HepG2 (cell line): ENCODE data around the gene SDC4. TPM values are rescaled to one million over a fixed set of nuclear protein-coding genes. Genes with fewer than 3 reads are reported as not detected.

Experiments
- ADNP ChIP-seq: sonication (generic); formaldehyde crosslinking; IDR thresholded peaks from 2 replicates; pipeline ENCODE4 v1.4.0; 2020; ENCODE audit warnings: missing genetic modification reagents
- GATAD2A ChIP-seq: IDR thresholded peaks from 2 replicates; pipeline ENCODE4 v1.6.1; 2016
- KLF13 ChIP-seq: sonication (generic); formaldehyde crosslinking; IDR thresholded peaks from 2 replicates; pipeline ENCODE4 v1.4.0; 2020; ENCODE audit warnings: mild to moderate bottlenecking, missing genetic modification reagents
- LCORL ChIP-seq, 2 experiments: fragments of 450-650 bp in 1 of 2; sonication (generic) in 1 of 2; formaldehyde crosslinking in 1 of 2; IDR thresholded peaks; 2 replicates each; pipeline versions ENCODE4 v1.5.0 to v1.6.1; 2017 to 2020; ENCODE audit warnings: antibody characterized with exemption in 1 of 2, missing genetic modification reagents in 1 of 2
- MAF1 ChIP-seq: sonication (generic); formaldehyde crosslinking; IDR thresholded peaks from 2 replicates; pipeline ENCODE4 v1.5.0; 2020; ENCODE audit warnings: missing genetic modification reagents, borderline replicate concordance
- MAFK ChIP-seq, 2 experiments: IDR thresholded peaks in 1 of 2; conservative IDR thresholded peaks in 1 of 2; 2 replicates each; pipeline ENCODE4 v1.6.1; 2011; ENCODE audit warnings: improper control_type of control experiment in 2 of 2, low read length in 2 of 2
- MEIS2 ChIP-seq: sonication (generic); formaldehyde crosslinking; IDR thresholded peaks from 2 replicates; pipeline ENCODE4 v1.9.0; 2021; ENCODE audit warnings: mild to moderate bottlenecking, missing genetic modification reagents
- NAIF1 ChIP-seq: sonication (generic); formaldehyde crosslinking; IDR thresholded peaks from 2 replicates; pipeline ENCODE4 v1.5.0; 2020; ENCODE audit warnings: mild to moderate bottlenecking, missing genetic modification reagents, borderline replicate concordance
- NRL ChIP-seq: sonication (generic); formaldehyde crosslinking; IDR thresholded peaks from 2 replicates; pipeline ENCODE4 v1.5.0; 2020; ENCODE audit warnings: missing genetic modification reagents, mild to moderate bottlenecking, moderate library complexity, borderline replicate concordance
- POLR2G ChIP-seq: fragments of 200-400 bp; formaldehyde crosslinking; IDR thresholded peaks from 2 replicates; pipeline ENCODE4 v1.6.1; 2018; ENCODE audit warnings: mild to moderate bottlenecking, low read depth, low read length, moderate library complexity
- SAP130 ChIP-seq: IDR thresholded peaks from 2 replicates; pipeline ENCODE4 v1.6.1; 2016; ENCODE audit warnings: low read depth
- TBX3 ChIP-seq: fragments of 450-650 bp; IDR thresholded peaks from 2 replicates; pipeline ENCODE4 v1.6.1; 2017; ENCODE audit warnings: antibody characterized with exemption, mild to moderate bottlenecking, inconsistent platforms, borderline replicate concordance
- ZNF329 ChIP-seq: sonication (generic); formaldehyde crosslinking; IDR thresholded peaks from 2 replicates; pipeline ENCODE4 v1.9.0; 2021; ENCODE audit warnings: low read depth, mild to moderate bottlenecking, missing genetic modification reagents
- ZNF430 ChIP-seq: sonication (generic); formaldehyde crosslinking; IDR thresholded peaks from 2 replicates; pipeline ENCODE4 v1.9.0; 2021; ENCODE audit warnings: mild to moderate bottlenecking, missing genetic modification reagents
- ZNF441 ChIP-seq: sonication (generic); formaldehyde crosslinking; IDR thresholded peaks from 2 replicates; pipeline ENCODE4 v1.7.0; 2021; ENCODE audit warnings: missing genetic modification reagents, borderline replicate concordance
- ZNF543 ChIP-seq: sonication (generic); formaldehyde crosslinking; IDR thresholded peaks from 2 replicates; pipeline ENCODE4 v1.4.0; 2020; ENCODE audit warnings: mild to moderate bottlenecking, missing genetic modification reagents
- ZNF558 ChIP-seq: sonication (generic); formaldehyde crosslinking; IDR thresholded peaks from 2 replicates; pipeline ENCODE4 v1.9.0; 2022; ENCODE audit warnings: mild to moderate bottlenecking, missing genetic modification reagents, borderline replicate concordance
- ZNF563 ChIP-seq: sonication (generic); formaldehyde crosslinking; IDR thresholded peaks from 2 replicates; pipeline ENCODE4 v1.8.0; 2022; ENCODE audit warnings: mild to moderate bottlenecking, moderate library complexity, missing genetic modification reagents
- ZNF629 ChIP-seq: sonication (generic); formaldehyde crosslinking; conservative IDR thresholded peaks from 2 replicates; pipeline ENCODE4 v1.5.0; 2020; ENCODE audit warnings: missing genetic modification reagents
- ZNF883 ChIP-seq: sonication (generic); formaldehyde crosslinking; IDR thresholded peaks from 2 replicates; pipeline ENCODE4 v1.5.1; 2020; ENCODE audit warnings: mild to moderate bottlenecking, missing genetic modification reagents; ENCODE audit errors: not compliant biosample characterization
- polyA plus RNA-seq, 8 experiments: library from polyadenylated mRNA; depleted of rRNA in 3 of 8; stranded (reverse) in 7 of 8; unstranded in 1 of 8; fragments of >200 nt; fragmentation: Illumina TruSeq in 4 of 8; extraction: Trizol in 4 of 8; gene quantifications; 2 replicates each; pipeline versions ENCODE4 v1.2.1 to v1.2.3, GENCODE V29; 2011 to 2016; ENCODE audit warnings: low read depth in 4 of 8, missing spikeins in 1 of 8, mixed read lengths in 1 of 8; ENCODE audit not compliant: insufficient read depth in 1 of 8
- total RNA-seq, 5 experiments: library from RNA; depleted of rRNA; stranded (reverse); fragments of >200 nt; fragmentation: Illumina TruSeq; extraction: Trizol; gene quantifications; 2 replicates each; pipeline ENCODE4 v1.2.3, GENCODE V29; 2016; ENCODE audit warnings: low read depth in 1 of 5
- TF ChIP-seq, protein P1 (sequence below): sonication (generic); formaldehyde crosslinking; IDR thresholded peaks from 2 replicates; pipeline ENCODE4 v1.4.0; 2020; ENCODE audit warnings: mild to moderate bottlenecking, missing genetic modification reagents
- TF ChIP-seq, protein P2 (sequence below): sonication (generic); formaldehyde crosslinking; IDR thresholded peaks from 2 replicates; pipeline ENCODE4 v1.4.0; 2020; ENCODE audit warnings: mild to moderate bottlenecking, missing genetic modification reagents
- TF ChIP-seq, protein P3 (sequence below): sonication (generic); formaldehyde crosslinking; IDR thresholded peaks from 2 replicates; pipeline ENCODE4 v1.4.0; 2020; ENCODE audit warnings: missing genetic modification reagents
- TF ChIP-seq, protein P4 (sequence below): sonication (generic); formaldehyde crosslinking; conservative IDR thresholded peaks from 2 replicates; pipeline ENCODE4 v1.8.0; 2022; ENCODE audit warnings: mild to moderate bottlenecking, moderate library complexity, missing genetic modification reagents

Gene SDC4
- total and polyA plus RNA-seq, 2 of the 13 experiments (the other 11 are each of a cell fraction or from before 2014, with no cell fraction given), result 49.0 to 65.1 TPM

DNA sequence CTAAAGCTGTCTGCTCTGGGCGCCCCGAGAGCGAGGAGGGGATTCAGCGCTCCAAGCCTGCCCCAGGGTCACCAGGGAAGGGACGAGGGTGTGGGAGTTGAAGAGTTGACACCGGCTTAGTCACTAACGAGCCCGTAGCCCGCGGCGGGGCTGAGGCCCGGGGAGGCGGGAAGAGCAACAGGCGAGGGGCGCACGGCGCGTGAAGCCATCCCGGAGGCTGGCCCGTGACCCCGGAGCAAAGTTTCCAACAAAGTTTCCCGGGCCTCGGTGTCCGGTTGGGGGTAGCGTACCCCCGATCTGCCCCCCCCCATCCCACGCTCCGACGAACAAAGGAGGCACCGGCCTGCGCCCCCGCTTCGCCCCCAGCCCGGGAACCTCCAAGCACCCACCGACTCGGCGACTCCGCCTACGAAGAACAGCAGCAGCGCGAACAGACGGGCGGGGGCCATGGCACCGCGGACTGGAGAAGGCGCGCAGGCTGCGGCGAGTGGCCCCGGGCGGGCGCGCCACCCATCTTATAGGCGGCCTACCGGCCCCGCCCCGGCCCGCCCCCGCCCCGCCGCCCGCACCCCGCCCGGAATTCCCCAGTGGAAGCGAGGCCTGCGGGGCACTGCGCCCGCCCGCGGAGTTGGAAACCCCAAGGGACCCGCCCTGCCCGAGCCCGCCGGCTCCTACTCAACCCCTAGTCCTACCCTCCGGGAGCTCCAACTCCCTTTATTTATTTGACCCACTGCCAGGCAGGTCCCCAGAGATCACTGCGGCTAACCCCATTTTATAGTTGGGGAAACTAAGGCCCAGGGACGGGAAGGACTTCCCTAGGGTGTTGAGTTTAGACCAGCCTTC lies at the start of gene SDC4 (continued):
- TF ChIP-seq, protein P1, sequence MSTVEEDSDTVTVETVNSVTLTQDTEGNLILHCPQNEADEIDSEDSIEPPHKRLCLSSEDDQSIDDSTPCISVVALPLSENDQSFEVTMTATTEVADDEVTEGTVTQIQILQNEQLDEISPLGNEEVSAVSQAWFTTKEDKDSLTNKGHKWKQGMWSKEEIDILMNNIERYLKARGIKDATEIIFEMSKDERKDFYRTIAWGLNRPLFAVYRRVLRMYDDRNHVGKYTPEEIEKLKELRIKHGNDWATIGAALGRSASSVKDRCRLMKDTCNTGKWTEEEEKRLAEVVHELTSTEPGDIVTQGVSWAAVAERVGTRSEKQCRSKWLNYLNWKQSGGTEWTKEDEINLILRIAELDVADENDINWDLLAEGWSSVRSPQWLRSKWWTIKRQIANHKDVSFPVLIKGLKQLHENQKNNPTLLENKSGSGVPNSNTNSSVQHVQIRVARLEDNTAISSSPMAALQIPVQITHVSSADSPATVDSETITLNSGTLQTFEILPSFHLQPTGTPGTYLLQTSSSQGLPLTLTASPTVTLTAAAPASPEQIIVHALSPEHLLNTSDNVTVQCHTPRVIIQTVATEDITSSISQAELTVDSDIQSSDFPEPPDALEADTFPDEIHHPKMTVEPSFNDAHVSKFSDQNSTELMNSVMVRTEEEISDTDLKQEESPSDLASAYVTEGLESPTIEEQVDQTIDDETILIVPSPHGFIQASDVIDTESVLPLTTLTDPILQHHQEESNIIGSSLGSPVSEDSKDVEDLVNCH (CRISPR knock-in tag), result no peak
- TF ChIP-seq SAP130 (CRISPR knock-in tag) (peak; percentile 77), KLF13 (CRISPR knock-in tag) (no peak; the same call in 1 of the 2 replicates), ADNP (no peak), GATAD2A (CRISPR knock-in tag) (peak; percentile 1; the same call in 1 of the 2 replicates), ZNF629 (CRISPR knock-in tag) (peak; percentile 95), ZNF329 (peak; percentile 71; the same call in 1 of the 2 replicates), ZNF563 (CRISPR knock-in tag) (peak; percentile 79), MAFK (conservative IDR thresholded peaks at IDR 0.05 in 1 of 2, IDR thresholded peaks at IDR 0.05 in 1 of 2; ENCODE audit: low read length in 2 of 2) (no peak), NAIF1 (CRISPR knock-in tag) (peak; percentile 48; the same call in 1 of the 2 replicates), TBX3 (peak; percentile 26; the same call in 1 of the 2 replicates), MEIS2 (CRISPR knock-in tag) (peak; percentile 83), LCORL (IDR thresholded peaks at IDR 0.05) (no peak), LCORL (CRISPR knock-in tag; IDR thresholded peaks at IDR 0.05) (peak; percentile 87; the same call in 1 of the 2 replicates), ZNF430 (CRISPR knock-in tag) (peak; percentile 95), MAF1 (peak; percentile 36; the same call in 1 of the 2 replicates), ZNF441 (CRISPR knock-in tag) (peak; percentile 66; the same call in 1 of the 2 replicates), ZNF883 (CRISPR knock-in tag) (peak; percentile 85), POLR2G (peak; percentile 98), ZNF558 (CRISPR knock-in tag) (peak; percentile 59; the same call in 1 of the 2 replicates), ZNF543 (CRISPR knock-in tag) (peak; percentile 91; the same call in 1 of the 2 replicates), NRL (peak; percentile 63)
- TF ChIP-seq, protein P2, sequence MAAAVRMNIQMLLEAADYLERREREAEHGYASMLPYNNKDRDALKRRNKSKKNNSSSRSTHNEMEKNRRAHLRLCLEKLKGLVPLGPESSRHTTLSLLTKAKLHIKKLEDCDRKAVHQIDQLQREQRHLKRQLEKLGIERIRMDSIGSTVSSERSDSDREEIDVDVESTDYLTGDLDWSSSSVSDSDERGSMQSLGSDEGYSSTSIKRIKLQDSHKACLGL, result peak; percentile 71; the same call in 1 of the 2 replicates
- TF ChIP-seq, protein P3, sequence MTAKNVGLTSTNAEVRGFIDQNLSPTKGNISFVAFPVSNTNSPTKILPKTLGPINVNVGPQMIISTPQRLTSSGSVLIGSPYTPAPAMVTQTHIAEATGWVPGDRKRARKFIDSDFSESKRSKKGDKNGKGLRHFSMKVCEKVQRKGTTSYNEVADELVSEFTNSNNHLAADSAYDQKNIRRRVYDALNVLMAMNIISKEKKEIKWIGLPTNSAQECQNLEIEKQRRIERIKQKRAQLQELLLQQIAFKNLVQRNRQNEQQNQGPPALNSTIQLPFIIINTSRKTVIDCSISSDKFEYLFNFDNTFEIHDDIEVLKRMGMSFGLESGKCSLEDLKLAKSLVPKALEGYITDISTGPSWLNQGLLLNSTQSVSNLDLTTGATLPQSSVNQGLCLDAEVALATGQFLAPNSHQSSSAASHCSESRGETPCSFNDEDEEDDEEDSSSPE (CRISPR knock-in tag), result peak; percentile 80
- TF ChIP-seq, protein P4, sequence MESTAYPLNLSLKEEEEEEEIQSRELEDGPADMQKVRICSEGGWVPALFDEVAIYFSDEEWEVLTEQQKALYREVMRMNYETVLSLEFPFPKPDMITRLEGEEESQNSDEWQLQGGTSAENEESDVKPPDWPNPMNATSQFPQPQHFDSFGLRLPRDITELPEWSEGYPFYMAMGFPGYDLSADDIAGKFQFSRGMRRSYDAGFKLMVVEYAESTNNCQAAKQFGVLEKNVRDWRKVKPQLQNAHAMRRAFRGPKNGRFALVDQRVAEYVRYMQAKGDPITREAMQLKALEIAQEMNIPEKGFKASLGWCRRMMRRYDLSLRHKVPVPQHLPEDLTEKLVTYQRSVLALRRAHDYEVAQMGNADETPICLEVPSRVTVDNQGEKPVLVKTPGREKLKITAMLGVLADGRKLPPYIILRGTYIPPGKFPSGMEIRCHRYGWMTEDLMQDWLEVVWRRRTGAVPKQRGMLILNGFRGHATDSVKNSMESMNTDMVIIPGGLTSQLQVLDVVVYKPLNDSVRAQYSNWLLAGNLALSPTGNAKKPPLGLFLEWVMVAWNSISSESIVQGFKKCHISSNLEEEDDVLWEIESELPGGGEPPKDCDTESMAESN (CRISPR knock-in tag), result peak; percentile 83; the same call in 1 of the 2 replicates
